ENCODE measurements around the gene CYP3A7. TPM values are rescaled to one million over a fixed set of nuclear protein-coding genes. Genes with fewer than 3 reads are reported as not detected.

CYP3A7 gene
- total RNA-seq, 1 experiment from 2014 or later: not detected

- Mint-ChIP-seq H3K4me1 (peaks cover 0 to 4% of the 10 kb centered on the region in 2 experiments; a peak in 2 of 4 replicates), H3K4me3 (no peak overlapping the region), H3K36me3 (ENCODE audit: insufficient read depth in 1 of 3, low read depth in 3 of 3) (no peaks in the 10 kb centered on the region), H3K9me3 (no peaks in the 10 kb centered on the region), H3K27ac (no peak overlapping the region), H3K27me3 (ENCODE audit: low read depth) (no peaks in the 10 kb centered on the region; the same call in 1 of the 2 replicates)
- H2BK15ac ChIP-seq (ENCODE audit: low read depth, low read length): no peak overlapping the region
- no peak overlapping the region for H3K18ac ChIP-seq (ENCODE audit: insufficient read length, low read depth, low read length)
- H2BK20ac ChIP-seq (ENCODE audit: low read depth, low read length, poor library complexity, severe bottlenecking): no peak overlapping the region
- H3K9ac ChIP-seq (ENCODE audit: extremely low read depth, insufficient read length, low read length): no peak overlapping the region
- no peak overlapping the region for H3K4me2 ChIP-seq (ENCODE audit: insufficient read depth, insufficient read length, low read length)
- no peak overlapping the region for H2AK5ac ChIP-seq (ENCODE audit: insufficient read length, low read length)
- H3K14ac ChIP-seq (ENCODE audit: insufficient read depth, low read length): no peak overlapping the region
- no peak overlapping the region for H3K27ac ChIP-seq (ENCODE audit: insufficient read length, low read depth, low read length)
- no peak overlapping the region for H3K23ac ChIP-seq (ENCODE audit: insufficient read length, low read depth, low read length)
- H4K8ac ChIP-seq (replicated peaks; ENCODE audit: insufficient read length, low read depth, low read length): no peak overlapping the region
- H3K56ac ChIP-seq (ENCODE audit: insufficient read length, low read depth, low read length): no peak overlapping the region
- no peak overlapping the region for H4K5ac ChIP-seq (ENCODE audit: insufficient read length, low read depth, low read length)
- no peak overlapping the region for H3K4ac ChIP-seq (ENCODE audit: low read depth, low read length)
- H3K4me1 ChIP-seq (ENCODE audit: insufficient read depth, low read length): no peaks in the 10 kb centered on the region
- TF ChIP-seq, protein P1, sequence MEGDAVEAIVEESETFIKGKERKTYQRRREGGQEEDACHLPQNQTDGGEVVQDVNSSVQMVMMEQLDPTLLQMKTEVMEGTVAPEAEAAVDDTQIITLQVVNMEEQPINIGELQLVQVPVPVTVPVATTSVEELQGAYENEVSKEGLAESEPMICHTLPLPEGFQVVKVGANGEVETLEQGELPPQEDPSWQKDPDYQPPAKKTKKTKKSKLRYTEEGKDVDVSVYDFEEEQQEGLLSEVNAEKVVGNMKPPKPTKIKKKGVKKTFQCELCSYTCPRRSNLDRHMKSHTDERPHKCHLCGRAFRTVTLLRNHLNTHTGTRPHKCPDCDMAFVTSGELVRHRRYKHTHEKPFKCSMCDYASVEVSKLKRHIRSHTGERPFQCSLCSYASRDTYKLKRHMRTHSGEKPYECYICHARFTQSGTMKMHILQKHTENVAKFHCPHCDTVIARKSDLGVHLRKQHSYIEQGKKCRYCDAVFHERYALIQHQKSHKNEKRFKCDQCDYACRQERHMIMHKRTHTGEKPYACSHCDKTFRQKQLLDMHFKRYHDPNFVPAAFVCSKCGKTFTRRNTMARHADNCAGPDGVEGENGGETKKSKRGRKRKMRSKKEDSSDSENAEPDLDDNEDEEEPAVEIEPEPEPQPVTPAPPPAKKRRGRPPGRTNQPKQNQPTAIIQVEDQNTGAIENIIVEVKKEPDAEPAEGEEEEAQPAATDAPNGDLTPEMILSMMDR (conservative IDR thresholded peaks at IDR 0.05): no peak
- no peak overlapping the region for H2BK120ac ChIP-seq (ENCODE audit: low read depth, low read length, poor library complexity, severe bottlenecking)
- no peaks in the 10 kb centered on the region for H3K9me3 ChIP-seq (ENCODE audit: control insufficient read depth, low read depth, low read length)
- H4K91ac ChIP-seq (ENCODE audit: insufficient read length, low read depth, low read length): no peak overlapping the region
- H2AFZ ChIP-seq (ENCODE audit: low read length): no peak overlapping the region
- no peaks in the 10 kb centered on the region for H3K79me2 ChIP-seq (ENCODE audit: insufficient read depth, low read length)
- no peaks in the 10 kb centered on the region for H4K20me1 ChIP-seq (ENCODE audit: control insufficient read depth, insufficient read depth, insufficient read length)
- no peaks in the 10 kb centered on the region for H3K27me3 ChIP-seq (ENCODE audit: insufficient read depth, low read length)
- DNase-seq: no peak
- H2BK12ac ChIP-seq (ENCODE audit: insufficient read length, low read depth, low read length): no peak overlapping the region
- WGBS (ENCODE audit: extremely low coverage, insufficient read length, low lambda C conversion rate): no CpG with 5 or more reads among the region's 3 CpGs
- no peaks in the 10 kb centered on the region for H3K23me2 ChIP-seq (ENCODE audit: insufficient read length, low read depth, low read length, poor library complexity, severe bottlenecking)
- H3T11ph ChIP-seq (ENCODE audit: low read length): no peak overlapping the region
- H2BK5ac ChIP-seq (ENCODE audit: insufficient read length, low read length): no peak overlapping the region
- no peaks in the 10 kb centered on the region for H3K79me1 ChIP-seq (ENCODE audit: insufficient read depth, low read depth, low read length, poor library complexity, severe bottlenecking)
Measured at GRCh38 chr7:99730992-99731391, 4.0 kb downstream of the CYP3A7 start.

Measured in H9 (cell line).